Stimulated activated CD8-positive, alpha-beta memory T cell treated with anti-CD3 and anti-CD28 coated beads, Interleukin-15, amount 100 ng/mL, for 4 hours (primary cell): ENCODE data around the gene NSG1.

Source experiments
- DNase-seq, 2 donors: peaks; one replicate each; pipeline ENCODE4 v3.0.0-alpha.2; 2020; ENCODE audit warnings: low read depth in 2 of 2

Gene NSG1

DNA sequence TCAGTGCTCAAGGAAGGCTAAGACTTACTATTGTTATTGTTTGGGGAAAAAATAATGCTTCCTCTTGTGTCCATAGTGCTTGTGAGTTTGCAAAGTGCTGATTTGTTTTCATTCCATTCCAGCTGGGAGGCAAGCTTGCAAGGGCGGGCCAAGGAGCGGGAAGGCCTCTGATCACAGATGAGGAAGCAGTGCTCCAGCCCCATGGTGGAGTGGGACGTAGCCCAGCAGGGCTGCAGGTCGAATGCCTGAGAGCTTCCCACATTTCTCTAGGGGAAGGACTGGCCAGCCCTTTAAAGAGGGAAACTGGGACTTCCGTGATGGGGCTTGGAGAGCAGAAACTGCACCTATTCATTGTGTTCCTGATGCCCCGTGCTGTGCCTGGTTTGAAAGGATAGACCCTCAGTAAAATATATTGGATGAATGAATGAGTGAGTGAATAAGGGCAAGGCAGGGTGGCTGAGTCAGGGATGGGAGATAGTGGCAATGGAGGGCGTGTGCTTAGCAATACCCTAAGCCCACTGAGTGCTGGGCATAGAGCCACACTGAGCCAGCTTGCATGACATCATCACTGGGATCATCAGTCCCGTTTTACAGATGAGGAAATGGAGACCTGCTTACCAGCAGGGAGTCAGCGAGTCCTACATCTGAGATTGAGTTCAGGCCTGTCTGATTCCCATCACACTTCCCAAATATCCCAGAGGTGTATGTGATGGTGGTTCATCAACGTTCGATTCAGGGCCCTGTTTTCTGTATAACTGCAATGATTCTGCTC is 17.9 kb upstream of the NSG1 start:
- no peak for DNase-seq

DNA sequence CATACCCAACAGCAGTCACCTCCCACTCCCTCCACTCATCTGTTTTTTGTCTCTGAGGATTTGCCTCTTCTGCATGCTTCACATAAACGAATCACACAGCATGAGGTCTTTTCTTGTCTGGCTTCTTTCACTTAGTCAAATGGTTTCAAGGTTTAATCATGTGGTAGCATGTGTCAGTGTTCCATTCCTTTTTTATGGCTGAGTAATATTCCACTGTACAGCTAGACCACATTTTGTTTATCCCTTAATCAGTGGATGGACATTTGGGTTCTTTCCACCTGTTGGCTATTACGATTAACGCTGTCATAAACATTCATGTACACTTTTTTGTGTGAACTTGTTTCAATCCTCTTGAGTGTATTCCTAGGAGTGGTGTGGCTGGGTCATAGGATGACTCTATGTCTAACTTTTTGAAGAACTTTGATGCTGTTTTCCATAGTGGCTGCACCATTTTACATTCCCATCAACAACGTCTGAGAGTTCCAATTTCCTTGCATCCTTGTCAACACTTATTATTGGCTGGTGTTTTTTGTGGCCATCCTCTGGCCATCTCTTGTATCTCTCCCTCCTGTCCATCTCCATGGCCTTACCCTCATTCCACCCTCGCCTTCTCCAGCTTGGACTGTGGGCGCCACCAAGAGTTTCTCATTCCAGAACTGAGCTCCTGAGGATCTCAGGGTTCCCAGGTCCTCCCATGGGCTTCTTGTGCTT is 12.4 kb upstream of the NSG1 start:
- DNase-seq = no peak

DNA sequence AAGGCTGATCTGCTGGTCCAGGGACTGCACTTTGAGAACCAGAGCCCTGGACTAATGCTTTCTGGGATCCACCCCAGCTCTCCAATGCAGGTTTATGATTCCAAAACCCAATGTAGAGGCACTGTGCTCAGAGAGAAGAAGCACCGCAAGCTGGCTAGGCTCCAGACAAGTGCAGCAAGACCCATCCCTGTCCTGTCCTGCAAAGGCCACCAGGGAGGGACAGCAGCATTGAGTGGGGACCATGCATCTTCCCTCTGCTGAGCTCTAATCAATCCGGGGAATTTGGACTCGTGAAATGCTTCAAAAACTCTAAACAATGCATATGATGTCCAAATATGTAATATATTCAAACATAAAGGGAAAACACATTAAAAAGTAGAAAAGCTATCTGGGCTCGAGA is 10.8 kb upstream of the NSG1 start:
- DNase-seq = no peak

DNA sequence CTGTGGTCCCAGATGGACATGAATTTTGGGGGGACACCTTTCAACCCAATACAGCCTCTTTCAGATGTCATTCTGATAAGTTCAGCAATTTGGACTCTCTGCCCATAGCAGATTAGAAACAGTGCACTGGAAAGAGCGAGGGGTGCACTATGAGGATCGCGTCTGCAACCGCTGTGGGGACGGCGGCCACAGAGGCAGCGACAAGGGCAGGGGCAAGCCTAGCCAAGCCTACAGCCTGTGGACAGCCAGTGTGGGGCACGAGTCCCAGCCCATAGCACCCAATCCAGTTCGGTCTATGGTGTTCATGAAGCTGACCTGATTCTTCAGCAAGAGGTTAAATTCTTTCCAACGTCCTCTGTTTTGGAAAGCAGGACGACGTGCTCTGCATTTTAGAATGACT is 9.7 kb upstream of the NSG1 start:
- DNase-seq = no peak

DNA sequence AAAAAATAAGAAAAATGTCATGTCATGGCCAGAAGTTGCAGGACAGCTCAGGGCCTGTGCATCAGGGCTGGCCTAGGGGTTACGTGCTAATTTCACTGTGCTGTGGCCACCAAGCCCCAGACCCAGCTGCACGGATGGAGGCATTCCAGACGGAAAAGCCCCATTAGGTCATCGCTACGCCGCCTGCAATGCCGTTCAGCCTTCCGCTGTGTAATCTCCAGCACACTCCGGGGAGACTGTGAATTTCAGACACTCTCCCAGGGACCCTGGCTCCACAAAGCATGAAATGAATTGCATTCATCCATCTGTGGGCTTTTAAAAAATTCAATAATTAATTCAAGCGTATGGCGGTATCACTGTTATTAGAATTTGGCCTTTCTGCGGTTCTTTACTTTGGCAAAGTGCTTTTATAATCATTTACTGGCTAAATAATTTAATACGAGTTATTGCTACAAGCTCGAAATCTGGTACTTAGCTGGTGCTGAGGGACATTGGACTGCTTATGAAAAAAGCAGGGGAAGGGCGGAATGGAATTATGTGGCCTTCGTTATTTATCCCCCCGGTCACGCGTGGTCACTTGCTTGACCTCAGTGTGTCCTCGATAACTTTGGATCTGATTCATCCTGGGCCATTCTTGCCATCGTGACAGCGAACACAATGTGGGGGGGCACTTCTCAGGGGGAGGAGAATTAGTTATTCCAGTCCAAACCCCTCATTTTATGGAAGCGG is 9.0 kb upstream of the NSG1 start:
- DNase-seq = no peak

DNA sequence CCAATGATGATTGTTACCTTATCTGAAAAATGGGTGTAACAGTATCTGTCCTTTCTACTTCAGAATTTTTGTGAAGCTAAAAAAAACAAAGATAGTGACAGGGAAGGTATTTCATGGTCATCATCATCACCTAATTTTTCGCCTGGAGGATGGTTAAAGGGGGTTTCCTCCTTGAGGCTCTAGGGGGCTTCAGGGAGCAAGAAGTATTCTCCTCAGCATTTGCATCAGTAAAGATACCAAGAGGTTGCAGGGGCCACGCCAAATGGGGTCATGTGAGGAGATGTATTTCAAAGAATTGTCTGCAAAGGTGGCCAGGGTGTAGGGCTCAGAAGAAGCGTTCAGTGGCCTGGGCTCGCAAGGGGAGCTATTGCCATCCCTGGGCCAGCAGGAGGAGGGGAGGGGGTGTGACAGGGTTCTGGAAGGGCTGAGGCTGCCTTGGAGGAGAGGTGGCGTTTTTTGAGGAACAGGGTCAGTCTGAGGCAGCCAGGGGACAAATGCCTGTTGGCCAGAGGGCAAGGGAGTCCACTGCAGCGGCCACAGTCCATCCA is 7.3 kb upstream of the NSG1 start:
- no peak for DNase-seq

DNA sequence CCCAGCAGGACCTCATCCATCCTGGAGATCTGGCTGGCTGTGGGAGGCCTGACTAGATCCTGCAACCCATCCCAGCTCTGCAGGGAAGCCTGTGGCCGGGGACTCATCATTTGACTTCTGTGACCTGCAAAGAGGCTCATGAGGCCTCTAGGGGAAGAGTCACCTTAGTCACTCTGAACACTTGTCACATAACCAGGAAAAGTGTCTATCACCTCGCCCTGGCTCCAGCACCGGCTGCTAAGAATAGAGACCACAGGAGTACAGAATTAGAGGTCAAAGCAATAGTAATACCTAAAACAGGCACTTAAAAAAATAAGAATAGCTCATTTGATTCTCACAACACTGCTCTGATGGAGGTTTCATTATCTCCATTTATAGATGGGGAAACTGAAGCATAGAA is 3.8 kb upstream of the NSG1 start:
- no peak for DNase-seq

DNA sequence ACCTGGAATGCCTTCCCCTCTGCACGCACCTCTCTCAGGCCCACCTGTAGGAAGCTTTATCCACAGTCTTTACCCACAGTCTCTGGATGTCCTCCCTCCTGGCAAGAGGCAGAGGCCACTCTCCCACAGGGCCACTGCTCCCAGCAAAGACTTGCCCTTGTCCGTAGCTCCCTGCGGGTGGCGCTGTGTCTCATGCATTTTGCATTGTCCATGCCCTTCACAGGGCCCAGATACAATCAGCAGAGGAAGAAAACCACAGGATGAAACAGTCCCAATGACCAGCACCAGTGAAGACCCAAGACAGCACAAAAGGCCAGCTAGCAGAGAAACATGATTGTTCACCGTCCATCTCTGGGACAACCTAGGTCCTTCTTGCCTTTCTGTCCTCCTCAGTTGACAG is 2.1 kb upstream of the NSG1 start:
- no peak for DNase-seq

DNA sequence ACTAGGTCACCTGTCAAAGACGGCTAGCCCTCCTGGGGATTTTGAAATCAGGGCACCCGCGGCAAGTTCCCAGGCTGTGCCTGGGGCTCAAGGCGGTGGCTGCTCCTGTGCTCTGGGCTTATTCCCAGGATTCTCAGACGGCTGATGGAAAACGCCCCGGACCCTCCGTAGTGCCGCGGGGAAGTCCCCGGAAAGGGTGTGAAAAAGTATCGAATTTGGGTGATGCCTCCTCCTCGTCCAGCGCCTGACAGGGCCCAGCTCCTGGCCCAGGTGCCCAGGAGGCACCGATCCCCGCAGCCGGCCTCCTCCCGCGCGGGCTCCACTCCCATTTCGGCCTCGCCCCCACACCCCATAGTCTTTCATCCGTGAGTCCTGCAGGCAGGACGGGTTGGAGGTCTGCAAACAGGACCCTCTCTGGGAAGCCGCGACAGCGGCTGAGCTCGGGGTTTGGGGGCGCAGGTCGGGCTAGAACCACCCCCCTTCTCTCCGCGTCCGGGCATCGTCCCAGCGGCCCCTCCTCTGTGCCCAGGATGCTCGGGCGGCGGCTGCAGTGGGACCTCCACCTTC is 1.1 kb upstream of the NSG1 start:
- DNase-seq = no peak

DNA sequence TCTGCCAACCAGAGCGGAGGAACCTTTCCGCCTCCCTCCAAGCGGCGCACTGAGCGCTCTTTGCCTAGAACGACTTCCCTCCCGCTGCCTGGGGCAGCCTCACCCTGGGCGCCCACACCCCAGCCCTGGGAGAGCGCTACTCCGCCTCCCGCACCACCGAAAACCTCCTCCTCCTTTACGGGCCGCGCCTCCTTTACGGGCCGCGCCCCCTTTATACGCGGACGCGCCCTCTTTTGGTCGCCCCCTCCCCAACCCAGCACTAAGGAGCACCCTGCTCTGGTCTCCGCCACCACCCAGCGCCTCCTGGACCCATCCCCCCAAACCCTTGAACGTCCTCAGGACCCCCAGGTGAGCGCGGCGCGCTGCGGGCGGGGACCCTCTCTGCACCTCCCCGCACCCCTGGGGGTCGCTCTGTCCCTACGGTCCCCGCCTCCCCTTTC is 586 bp upstream of the NSG1 start:
- no peak for DNase-seq

DNA sequence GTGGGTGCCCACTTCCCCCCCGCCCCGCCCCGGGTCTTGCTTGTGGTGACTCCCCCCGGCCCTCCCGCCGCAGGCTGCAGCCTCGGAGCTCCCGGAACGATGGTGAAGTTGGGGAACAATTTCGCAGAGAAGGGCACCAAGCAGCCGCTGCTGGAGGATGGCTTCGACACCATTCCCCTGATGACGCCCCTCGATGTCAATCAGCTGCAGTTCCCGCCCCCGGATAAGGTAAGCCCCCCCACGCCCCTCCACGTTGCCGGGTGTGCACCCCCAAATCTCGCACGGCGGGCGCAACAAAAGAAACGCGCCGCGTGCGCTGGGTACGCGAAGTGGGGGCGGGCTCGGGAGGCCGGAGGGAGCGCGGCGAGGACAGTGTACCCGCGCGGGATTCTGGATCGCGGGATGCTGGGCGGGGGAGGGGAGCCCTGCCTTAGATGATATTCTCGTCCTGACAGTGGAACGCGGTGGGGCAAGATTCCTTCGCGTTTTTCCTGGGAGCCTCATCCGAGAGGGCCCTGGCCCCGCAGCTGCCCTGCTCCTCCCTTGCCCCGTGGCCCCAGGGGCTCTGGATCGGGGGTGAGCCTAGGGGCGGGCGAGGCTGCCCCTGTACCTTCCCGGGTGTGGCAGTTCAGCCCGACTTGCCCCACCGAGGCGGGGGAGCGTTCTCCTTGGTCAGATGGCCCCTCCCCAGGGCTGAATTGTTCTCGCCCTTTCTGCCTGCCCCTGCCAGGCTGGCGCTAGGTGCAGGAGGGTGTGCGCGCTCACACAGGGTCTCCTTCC is 819 bp downstream of the NSG1 start:
- no peak for DNase-seq

DNA sequence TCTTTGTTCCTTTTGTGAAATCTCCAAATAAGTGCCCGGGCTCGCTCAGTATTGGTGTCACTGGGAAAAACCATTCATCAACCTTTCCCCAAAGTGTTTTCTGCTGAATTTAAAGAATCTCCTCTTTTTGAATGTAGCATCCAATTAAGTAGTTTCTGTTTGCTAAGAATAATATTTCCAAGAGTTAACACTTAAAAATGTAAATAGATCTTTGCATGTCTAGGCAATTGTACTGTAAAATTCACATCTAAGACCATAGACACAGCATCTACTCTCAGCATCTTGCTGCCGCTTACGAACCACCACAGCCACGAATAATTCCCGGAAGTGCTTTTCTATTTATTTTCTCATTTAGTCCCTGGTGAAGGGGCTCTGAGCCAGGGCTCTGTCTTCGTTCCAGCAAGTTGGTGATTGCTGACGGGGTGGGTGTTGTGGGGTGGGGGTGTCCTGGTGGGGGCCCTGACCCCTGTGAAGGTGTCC is 1.4 kb downstream of the NSG1 start:
- no peak for DNase-seq

DNA sequence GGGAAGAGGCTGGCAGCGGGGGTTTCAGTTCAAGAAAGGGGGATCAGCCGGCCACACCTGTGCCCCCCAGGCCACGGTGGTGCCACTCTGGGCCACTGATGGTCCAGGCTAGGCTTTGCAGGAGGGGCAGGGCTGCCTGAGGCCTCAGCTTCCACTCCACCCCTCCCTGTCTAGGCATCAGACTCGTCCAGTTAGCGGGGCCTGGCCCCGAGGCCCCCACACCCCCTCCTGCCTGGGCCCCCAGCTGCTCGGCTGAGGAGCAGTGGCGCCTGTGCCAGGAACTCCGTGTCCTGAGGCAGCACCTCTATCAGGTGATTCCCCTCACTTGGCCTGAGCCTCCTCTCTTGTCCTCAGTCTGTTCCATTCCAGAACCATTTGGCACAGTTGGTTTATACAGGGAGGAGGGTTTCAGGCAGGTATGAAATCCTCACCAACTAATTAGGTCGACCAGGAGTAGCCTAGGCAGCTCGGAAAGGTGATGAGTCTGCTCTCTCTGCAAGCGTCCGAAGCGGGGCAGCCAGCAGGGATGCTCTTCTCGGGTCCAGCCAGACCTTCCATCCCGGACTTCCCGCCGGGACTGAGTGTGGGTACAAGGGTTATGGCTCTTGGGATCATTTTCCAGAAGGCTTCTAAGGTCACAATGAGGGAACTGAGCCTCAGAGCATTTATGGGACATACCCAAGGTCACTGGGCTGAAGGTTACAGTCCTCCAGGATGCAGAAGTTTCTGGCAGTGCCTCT is 2.1 kb downstream of the NSG1 start:
- no peak for DNase-seq

DNA sequence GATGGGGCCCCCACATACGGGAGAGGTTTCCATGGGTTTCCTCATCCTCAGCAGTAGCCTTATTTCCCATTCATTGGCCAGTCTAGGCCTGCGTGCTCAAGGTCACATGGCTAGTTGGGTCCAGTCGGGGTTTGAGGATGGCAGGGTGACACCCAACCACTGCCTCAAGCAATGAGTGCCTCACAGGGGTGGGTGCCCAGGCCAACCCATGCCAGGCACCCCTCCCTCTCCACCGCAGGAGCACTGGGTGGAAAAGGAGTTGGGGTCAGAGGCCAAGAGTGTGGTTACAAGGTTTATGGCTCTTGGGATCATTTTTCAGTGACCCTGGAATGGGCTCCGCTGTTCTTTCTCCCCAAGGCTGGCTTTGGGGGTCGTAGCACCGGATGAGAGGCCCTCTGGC is 3.1 kb downstream of the NSG1 start:
- DNase-seq = no peak

DNA sequence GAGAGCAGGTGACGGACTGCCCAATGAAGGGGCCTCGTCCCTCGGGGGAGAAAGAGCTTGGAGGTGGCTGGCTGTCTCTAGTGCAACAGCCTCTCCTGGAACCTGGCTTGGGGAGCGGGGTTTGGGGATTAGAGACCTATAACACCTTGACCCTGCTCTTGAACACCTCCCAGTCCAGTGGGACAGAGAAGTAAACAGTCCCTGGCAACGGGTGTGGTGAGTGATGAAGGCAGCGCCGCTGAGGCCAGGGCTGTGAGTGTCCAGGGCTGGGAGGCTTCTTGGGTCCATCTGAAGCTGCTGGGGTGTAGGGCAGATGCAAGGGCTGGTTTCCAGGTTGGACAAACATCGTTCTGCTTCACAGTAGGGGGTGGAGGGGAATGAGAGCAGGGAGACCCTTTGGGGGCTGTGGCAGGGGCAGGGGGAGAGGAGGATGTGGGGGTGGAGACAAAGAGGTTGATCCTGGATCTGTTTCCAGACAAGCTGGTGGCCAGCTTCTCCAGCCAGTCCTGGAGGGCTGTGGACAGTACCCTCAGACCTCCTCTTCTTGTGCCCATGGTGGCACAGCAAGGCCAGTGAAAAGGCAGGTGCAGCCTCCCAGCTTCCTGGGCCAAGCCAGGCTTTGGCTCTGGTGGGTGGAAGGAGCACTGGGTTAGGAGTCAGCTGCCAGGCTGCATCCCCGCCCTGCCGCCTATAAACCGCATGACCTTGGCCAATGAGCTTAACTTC is 3.8 kb downstream of the NSG1 start:
- no peak for DNase-seq

DNA sequence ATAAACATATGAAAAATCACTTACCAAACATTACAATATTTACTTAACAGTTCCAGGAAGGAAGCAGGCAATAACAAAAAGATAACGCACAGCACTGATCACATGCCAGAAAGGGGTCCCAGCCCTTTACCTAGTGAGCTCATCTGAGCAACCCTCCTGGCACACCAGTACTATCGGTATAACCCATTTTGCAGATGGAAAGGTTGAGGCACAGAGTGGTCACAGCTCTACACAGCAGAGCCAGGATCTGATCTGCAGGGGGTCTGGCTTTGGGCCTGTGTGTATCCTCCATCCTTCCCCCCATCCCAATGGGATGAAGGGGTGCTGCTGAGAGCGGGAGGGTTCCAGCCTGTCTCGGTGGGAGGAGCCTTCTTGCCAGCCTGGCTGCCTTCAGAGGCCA is 5.0 kb downstream of the NSG1 start:
- DNase-seq = no peak

DNA sequence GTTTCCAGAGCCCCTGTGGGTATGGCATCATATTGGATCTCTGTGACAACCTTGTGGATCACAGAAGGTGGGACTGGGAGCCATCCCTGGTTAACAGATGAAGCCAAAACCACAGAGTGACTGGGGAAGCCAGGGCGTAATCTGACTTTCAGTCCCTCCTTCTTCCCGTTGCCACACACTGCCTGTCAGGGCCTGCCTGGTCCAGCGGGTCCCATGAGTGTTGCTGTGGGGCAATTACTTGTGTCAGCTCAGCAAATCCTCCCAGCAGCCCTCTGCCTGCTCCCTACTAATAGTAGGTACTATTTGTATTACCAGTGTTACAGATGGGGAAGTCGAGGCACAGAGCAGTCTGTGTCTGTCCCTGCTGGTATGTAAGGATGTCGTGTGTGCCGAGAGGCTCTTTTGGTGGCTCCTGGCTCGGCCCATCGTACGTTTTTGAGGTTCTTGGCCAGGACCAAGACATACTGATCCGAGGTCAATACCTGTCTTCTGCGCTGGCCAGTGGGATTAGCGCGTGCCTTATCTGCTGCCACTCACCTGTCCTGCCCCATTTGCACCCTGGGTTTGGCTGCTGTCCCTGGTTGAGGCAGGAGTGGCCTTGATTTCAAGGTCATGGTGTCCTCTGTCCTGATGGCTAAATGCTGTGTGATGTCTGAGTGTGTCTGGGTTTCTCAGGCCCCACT is 5.7 kb downstream of the NSG1 start:
- DNase-seq = no peak

DNA sequence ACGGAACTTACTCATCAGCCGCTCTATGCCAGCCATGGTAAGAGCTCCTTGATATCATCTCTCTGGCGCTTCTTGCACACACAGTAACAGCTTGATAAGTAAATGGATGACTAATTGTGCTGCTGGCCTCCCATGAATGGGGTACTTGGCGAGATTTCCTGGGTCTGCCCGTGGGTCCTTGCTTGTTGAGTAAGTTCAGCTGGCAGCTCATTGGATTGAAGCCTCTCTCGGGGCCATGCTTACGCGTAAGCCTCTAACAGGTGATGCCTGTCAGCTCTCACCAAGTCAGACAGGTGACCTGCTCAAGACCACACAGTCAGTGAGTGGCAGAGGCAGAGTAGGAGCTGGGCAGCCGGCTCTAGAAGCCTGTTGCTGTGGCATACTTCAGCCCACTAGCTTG is 7.7 kb downstream of the NSG1 start:
- no peak for DNase-seq

DNA sequence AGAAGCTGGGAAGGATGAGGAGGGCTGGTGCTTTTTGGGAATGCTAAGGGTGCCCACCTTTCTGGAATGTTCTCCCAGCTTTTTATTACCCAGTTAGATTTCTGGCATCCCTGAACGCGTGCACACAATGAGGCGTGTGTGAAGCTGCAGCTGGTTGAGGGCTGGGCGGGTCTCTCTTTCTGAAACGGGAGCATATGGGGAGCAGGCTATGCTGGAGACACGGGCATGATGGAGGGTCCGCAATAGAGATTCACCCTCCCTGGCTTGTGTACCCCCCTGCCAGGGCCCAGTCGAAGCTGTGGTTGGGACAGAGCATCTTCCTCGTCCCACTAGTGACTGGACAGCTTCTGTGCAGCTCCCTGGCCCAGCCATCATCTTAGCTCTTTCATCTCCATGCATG is 8.5 kb downstream of the NSG1 start:
- no peak for DNase-seq
